Measurements from ENCODE around the gene SAMHD1.
A peak's percentile ranks its signal among the peaks of the same experiment; 100 is the strongest.

The SAMHD1 gene

DNA sequence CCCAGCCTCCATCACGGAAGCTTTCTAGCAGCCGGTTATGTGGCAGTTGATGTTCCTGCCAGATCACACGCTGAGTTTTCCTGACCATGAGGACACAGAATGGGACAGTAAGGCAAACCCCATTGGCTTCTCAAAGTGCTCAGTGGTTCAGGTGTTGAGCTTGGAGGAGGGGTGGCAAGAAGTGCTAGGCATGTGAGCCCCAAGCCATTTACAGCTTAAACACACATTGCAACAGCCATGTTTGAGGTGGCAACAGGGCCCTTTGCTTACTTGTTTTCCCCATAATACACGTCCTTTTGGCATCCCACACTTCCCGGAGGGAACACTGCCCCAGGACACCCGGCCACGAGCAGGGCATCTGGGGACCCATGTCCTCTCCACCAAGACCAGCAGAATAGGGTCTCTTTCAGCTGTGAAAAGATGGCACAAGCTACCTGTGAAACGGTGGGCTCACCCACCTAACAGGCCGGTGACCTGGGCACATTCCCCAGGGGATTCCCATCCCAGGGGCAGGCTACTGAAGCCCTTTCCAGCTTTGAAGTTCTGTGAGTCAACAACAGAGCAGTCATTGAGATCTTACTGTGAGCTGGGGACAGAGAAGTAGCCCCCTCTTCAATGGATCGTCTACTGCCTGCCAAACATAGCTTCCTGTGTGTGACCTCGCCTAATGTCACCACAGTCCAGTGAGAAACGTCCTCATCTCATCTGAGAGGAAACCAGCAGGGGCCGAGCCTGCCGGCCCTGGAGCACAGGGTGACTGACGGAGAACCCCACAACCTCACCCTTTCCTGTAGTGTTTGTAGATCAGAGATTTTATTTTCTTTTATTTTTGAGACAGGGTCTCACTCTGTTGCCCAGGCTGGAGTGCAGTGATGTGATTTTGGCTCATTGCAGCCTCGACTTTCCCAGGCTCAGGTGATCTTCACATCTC lies 79.6 kb downstream of the SAMHD1 start:
- no peak for DNase-seq

DNA sequence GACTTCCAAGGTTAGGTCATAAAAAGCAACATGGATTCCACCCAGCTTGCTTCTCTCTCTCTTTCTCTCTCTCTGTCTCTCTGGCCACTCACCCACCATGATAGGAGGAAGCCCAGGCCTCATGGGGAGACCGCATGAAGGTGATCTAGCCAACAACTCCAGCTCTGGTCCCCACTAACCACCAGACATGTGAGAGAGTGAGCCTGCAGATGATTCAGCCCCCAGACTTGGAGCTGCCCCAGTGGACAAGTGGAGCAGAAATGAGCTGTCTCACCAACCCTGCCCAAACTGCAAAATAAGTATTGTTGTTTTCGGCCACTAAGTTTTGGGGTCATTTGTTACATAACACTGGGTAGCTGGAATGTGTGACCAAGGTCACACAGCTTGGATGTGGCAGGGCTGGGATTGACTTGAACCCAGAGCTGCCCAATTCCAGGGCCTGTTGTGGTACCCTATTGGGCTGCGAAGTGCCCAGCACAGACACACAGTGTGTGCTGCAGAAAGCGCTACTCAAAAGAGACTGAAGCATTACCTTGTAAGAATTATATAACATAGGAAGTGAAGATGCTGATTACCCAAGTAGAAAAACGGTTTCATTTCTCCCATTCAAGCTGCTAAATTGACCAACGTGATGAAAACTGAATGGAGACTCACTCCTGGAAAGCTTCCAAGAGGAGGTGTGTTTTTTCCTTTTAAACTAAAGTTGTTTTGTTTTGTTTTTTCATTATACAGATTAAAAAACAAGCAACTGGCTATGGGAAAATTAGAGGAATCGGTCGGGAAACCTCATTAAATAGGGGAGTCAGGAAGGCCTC lies 84.6 kb downstream of the SAMHD1 start:
- DNase-seq: no peak

DNA sequence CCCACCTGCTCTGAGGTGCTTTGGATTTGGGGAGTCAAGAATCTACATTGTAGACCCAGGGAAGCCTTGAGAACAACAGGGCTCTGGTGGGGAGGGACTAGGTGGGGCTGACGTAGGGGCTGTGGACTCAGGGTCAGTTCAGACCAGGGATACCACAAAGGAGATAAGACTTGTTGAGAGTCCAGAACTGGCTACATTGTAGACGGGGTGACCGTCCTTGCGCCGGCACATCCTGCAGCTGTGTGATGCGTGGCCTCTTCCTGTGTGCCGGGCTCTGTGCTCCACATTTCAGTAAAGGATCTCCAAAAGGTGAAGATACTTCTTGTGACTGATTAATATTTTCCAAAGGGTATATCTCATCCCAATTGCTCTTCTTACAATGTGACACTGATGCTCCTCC lies 85.3 kb downstream of the SAMHD1 start:
- DNase-seq: no peak

DNA sequence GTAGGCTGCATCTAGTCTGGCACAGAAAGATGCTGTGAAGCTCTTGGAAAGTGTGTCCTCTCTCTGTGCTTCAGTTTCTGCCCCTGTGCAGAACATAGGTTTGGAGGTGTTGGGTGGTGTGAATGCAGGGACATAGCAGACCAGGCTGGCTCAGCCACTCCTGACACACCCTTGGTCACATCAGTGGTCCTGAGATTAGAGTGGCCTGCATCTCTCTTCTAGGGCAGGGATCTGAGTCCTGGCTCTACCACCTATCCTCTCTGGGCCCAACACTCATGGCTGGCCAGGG lies 85.7 kb downstream of the SAMHD1 start:
- no peak for DNase-seq

DNA sequence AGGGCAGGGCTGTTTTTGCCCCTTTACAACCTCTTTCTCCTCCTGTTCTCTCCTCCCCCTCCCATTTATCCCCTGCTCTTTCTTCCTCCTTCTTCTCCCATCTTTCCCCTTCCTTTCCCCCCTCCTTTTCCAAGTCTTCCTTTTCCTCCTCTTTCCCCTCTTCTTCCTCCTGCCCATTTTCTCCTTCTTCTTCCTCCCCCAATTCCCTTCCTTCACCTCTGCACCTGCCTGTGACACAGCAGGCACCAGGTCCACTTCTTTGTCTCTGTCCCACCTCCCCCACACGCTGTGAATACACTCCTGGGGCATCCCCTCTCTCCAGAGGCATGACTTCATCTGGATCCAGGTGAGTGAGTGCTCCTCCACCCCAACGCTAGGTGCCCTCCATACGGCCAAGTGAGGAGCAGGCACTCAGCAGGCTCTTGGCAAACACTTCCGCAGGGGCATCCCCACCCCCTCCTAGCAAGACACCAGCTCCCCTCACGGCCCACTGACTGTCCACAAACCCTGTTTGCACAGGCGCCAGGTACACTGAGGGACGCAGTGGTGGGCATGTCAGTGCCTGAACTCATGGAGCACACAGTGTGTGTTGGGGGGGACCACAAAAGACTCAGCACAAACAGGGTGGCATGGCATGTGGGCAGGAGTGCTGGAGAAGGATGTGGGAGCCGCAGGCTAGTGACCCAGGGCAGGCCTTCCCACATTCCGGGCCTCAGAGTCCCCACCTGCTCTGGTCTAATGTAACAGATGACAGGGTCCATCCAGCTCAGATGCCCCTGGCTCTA lies 86.2 kb downstream of the SAMHD1 start:
- peak; percentile 72 for DNase-seq

DNA sequence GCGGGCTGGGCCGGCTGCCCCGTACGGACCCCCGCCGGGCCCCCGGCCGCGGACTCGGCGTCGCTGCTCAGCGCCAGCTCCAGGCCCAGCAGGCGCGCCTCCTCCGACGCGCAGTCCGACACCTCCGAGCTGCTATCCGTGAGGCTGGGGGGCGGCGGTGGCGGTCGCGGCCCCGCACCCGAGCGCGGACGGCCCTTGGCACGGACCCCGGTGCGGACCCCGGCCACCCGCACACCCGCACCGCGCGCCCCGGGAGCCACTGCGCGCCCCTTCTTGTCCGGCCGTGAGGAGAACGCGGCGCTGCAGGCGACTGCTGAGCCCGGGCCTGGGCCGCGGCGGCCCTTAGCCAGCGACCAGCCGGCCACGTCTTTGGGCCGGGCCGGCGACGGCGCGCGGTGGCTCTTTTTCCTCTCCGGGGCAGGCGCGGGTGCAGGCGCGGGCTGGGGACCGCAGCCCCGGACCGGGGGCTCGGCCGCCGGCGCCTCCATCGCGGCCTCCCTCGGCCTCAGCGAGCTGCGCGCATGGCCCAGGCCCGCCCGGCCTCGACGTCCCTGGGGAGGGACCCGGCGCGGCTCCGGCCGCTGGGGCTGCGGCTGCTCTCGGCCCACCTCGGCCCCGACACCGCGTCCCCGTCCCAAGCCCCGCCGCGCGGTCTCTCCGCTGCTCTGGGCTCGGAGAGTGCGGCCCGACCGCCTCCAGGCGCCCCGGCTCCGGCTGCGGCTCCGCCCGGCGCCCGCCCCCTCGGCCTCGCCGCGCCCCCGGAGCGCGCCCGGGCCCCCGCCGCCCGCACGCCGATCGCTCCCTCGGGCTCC lies 88.4 kb downstream of the SAMHD1 start:
- peak; percentile 41 for DNase-seq

DNA sequence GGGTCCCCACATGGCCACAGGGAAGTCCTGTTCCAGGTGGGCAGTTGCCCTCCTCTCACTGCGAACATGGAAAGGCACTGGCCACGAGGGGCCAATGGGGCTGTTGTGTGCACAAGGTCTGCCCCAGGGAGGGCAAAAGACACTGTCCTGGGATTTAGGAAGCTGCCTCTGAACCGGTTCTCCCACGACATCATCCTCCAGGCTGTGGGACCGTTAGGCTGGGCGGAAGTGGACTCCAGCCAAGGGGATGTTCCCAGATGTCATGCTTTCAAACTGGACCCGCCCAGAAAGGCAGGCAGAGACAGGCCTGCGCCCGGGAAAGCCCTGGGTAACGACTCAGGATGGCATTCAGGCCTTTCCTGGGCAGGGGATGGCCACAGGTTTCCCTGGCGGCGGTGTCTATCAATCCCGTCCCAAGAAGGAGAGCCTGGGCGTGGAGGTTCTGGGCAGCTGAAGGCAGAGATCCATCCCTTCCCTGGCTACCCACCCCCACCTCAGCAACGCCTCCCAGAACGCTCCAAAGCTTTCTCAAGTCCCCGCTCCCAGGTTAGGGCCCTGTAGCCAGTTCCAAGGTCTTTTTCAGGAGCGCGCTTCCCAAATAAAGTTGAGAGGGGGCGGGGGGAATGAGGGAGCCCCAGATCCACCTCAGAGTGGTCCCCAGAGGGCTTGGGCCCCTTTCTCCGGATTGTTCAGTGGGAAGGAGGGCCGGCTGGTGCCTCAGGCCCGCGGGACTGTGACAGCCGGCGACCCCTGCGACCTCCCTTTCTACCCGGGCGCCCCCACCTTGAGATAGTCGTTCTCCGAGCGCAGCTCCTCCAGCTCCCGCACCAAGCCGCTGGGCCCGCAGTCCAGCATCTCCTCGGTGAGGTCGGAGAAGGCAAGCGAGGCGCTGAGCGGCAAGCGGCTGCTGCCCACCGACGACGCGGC lies 89.4 kb downstream of the SAMHD1 start:
- DNase-seq: peak; percentile 85

DNA sequence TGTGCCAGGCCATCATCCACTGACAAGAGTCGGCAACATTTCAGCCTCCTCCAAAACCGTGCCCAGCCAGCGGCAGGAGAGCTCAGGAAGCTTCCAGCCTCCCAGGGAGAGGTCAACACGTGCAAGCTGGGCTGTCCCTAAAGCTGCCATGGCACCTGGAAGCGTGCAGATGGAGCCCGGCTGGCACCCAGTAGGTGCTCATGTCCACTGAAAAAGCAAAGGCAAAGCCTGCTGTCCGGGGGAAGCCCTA lies 90.0 kb downstream of the SAMHD1 start:
- no peak for DNase-seq

DNA sequence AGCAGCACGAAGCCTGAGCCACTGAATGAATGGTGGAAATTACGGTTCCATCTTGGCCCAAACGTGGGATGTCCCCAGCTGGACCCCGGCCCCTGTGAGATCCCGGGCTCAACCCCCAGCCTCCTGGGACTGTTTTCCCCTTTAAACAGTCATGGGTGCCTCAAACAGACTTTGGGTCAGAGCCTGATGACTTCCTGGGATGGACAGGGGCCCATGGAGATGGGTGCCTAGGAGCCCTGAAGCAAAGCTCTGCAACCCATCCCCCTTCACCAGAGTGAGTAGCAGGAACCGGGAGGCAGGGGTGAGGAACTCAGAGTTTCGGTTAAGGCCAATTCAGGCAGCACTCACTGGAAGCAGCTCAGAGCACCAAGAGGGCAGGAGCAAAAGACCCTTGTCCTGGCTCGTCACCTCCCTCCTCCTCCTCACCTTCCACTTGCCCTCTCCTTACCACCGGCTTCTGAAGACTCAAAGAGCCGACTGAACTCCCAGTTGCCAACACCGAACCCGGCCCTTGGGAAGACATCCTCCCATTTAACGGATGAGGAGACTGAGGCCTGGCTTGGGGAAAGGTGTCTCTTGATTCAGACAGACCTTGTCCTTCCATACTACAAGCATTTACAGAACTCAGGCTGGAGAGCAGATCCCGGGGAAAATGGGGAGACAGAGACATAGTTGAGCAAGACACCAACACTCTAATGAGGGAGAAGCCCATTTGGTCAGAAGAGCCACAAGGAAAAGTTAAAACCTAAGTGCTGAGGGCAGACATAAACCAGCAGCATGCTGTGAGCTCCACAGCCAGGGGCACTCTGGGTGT lies 90.5 kb downstream of the SAMHD1 start:
- no peak for DNase-seq

DNA sequence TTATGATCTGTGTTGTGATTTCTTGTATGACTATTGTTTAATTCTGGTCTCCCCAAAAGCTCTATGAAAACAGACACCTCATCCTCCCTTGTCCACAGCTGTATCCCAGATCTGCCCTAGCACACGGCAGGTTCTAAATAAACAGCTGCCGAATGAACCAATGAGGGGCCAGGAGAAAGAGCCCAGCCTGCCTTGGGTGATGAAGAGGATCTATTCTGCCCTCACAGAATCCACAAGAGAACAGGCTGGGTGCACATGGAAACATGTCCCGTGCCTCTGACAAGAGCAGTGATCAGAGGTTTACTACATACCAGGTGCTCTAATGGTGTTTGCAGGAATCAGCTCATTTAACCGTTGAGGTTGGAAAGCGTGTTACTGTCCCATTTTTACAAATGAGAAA lies 91.2 kb downstream of the SAMHD1 start:
- no peak for DNase-seq

DNA sequence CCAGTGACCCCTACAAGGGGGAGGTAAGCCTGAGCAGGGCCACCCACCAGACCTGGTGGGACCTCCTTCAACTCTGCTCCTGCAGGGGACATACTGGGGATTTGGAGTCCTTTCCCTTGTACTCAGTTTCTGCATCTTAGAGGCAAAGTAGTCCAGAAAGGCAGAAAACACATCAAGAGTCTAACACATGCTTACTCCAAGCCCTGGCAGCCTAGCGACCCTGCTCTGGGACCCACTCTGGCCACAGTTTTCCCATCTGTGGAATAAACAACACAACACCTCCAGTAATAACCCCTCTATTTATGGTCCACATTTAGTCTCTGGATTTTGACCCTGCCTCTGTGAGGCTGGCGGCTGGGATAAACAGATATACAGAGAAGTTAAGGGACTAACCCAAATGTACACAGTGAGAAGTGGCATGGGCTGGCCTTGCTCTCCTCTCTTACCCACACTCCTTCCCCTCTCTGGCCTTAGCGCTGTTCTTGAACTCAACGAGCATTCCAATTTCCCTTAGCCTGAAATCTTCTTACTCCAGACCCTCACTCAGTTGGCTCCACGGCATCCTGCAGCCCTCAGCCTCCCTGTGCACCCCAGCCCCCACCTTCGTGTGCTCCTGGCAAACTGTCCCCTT lies 91.7 kb downstream of the SAMHD1 start:
- DNase-seq: no peak

DNA sequence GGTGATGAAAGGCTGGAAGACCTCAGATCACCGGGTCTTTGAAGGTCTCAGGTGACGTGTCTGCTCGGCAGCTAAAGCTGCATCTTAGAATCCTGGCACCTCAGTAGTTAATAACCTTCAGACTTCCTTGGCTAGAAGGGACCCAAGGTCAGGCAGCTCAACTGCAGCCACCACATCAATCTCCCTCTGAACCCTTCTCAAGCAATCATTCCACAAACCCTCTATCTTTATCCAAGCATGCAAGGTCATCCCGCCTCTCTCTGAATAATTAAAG lies 92.3 kb downstream of the SAMHD1 start:
- no peak for DNase-seq

DNA sequence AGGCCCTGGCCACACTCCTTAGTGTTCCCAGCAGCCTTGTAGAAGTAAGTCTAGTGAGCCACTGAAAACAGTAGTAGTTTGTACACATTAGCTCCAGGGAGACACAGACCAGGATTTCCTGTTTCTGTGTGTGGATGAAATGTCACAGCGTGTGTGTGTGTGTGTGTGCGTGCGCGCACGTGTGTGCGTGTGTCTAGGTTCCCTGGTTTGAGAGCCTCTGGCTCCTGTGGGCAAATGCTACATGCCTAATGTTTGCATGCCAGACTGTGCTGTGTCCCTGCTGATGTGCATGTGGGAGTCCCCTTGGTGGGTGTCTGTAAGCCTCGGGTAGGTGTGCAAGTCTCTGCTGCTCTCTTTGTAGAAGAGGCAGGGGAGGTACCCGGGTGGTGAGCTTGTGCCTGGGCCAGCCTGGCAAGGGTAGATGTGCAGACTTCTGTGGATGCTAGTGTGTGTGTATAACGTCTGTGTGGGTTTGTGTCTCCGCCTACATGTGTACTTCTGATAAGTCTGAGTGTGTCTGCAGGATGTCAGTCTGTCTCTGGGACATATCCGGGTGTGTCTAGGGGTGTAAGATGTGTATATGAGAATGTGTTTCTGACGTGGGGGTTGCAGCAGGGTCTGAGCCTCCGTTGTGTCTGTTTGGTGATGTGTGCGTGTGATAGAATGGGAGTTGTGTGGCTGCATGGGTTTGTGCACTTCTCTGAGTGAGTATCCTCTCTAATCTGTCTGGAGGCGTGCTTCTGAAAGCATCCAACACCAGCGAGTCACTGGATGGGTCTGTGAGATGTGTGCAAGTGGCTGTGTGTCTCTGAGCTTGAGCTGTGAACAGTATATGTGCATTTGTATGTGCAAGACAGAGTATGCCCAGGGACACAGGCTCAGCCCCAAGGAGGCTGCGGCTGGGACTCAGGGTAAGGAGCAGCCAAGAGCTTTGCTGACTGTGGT lies 94.5 kb downstream of the SAMHD1 start:
- DNase-seq: no peak

DNA sequence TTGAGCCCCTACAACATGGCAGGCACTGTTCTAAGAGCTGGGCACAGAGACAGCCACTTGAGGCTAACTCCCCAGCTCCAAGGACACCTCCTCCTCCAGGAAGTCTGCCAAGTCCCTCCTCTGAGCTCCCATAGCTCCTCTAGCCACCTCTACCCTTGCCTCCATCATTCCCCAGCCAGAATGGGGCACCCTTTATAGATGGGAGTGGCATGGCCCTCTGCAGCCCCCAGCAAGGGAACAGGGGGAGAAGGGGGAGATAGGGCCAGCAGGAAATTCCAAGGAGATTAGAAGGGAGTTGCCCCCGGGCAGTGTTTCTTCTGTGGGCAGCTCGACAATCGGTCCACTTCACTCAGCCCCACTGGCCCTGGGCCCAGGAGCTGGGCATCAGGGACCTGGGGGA lies 95.3 kb downstream of the SAMHD1 start:
- no peak for DNase-seq

DNA sequence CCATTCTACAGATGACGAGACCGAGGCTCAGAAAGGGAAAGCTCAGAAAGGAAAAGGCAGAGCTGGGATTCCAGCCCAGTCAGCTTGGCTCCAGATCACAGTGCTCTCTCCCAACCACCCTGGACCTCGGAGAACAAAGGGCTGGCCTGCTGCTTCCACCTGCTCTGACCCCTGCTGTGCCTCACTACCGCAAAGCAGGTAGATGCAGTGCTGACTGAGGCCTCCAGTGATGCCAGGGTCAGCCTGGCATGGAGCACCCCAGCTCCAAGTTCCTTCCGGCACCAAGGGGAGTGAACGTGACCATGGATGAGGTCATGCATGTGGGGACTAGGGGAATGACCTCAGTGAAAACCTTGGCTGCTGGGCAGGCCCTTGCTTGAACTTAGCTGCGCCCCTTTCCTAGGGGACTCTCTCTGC lies 96.3 kb downstream of the SAMHD1 start:
- DNase-seq: no peak

DNA sequence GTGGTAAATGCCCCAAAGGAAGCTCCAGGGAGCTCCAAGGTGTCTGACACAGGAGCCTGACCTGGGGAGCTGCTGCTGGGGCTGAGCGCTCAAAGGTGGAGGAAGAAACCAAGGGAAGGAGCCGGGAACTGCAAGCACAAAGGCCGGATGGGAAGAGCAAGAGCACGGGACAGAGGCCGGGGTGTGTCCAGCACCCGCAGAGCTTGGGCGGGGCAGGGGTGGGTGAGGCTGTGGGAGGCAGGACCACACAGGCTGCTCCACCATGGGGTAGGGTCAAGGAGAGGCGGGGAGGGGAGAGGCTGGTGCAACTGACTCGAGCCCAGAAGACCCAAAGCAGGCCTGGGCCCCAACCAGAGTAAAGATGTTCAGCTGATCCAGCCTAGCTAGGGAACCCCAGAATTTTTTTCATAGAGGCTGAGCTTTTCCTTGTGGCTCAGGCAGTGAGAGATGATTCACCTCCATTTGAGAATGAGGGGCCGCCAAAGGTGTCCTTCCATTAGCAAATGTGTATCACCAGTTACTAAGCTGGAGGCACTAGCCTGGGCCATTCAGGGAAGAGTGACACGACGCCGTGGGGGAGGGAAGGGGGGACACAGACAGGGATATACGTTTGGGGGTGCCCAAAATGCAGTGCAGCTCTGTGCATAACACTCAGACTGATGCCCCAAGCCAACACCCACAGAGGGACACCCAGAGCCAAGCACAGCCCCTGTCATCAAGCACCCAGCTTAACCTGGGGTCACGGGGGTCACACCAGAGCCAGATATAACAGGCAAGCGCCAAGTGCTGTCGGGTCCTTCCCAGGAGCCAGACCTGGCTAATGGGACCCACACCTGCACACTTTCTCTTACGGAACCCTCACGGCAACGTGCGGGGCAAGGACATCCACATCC lies 96.9 kb downstream of the SAMHD1 start:
- no peak for DNase-seq

DNA sequence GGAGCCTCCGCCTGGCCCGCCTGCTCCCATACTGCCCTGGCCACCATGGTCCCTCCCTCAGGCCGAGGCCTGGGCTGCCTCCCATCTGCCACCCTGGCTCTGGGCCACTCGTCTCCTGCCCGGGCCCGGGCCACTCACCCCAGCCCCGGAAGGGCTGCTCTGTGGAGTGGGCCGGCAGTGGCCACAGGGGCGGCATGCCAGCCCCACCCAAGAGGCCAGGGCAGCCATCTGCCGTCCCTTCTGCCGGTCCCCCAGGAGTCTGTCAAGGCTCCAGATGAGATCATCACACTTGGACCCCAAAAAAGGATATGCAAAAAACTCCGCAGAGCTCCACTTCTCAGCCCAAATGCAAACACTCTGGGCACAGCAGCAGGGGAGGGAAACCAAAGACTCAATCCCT lies 99.3 kb downstream of the SAMHD1 start:
- no peak for DNase-seq

DNA sequence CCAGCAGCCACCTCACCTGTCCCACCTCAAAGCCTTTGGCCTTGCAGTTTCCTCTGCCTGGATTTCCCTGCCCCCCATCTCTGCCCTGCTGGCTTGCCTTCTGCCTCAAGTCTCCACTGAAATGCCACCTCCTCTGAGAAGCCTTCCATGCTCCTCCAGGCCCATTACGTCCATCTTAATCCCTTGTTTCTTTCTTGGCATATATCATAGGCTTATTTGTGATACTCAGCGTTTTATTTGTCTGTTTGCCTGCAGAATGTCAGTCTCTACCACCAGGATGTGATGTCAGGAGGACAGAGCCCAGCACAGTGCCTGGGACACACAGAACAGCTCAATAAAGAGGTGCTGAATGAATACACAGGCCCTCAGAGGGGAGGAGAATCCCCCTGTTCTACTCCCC lies 100.0 kb downstream of the SAMHD1 start:
- DNase-seq: no peak
